ENCODE measurements around the gene TGM2.

The TGM2 gene

GRCh38 chr20:38092915-38093314 is 72.2 kb downstream of the TGM2 start:
- no peak for DNase-seq (ENCODE audit: low spot score)

GRCh38 chr20:38092260-38092857 is 72.7 kb downstream of the TGM2 start:
- no peak for DNase-seq (ENCODE audit: low spot score)

- DNase-seq (ENCODE audit: low spot score): no peak
Observed at GRCh38 chr20:38091441-38092216, 73.4 kb downstream of the TGM2 start.

GRCh38 chr20:38090061-38090460 is 75.0 kb downstream of the TGM2 start:
- DNase-seq (ENCODE audit: low spot score): no peak

- DNase-seq (ENCODE audit: low spot score): no peak
Observed at GRCh38 chr20:38089500-38089899, 75.6 kb downstream of the TGM2 start.

- DNase-seq (ENCODE audit: low spot score): no peak
Observed at GRCh38 chr20:38085026-38085425, 80.0 kb downstream of the TGM2 start.

- DNase-seq (ENCODE audit: low spot score): no peak
Observed at GRCh38 chr20:38084425-38084951, 80.6 kb downstream of the TGM2 start.

- DNase-seq (ENCODE audit: low spot score): no peak
Observed at GRCh38 chr20:38083338-38084048, 81.6 kb downstream of the TGM2 start.

- DNase-seq (ENCODE audit: low spot score): no peak
Observed at GRCh38 chr20:38082894-38083293, 82.2 kb downstream of the TGM2 start.

- no peak for DNase-seq (ENCODE audit: low spot score)
Observed at GRCh38 chr20:38081575-38081974, 83.5 kb downstream of the TGM2 start.

- DNase-seq (ENCODE audit: low spot score): no peak
Observed at GRCh38 chr20:38079353-38079752, 85.7 kb downstream of the TGM2 start.

GRCh38 chr20:38078084-38078483 is 87.0 kb downstream of the TGM2 start:
- no peak for DNase-seq (ENCODE audit: low spot score)

All from activated CD4-positive, alpha-beta T cell treated with anti-CD3 and anti-CD28 coated beads, Interleukin-2, Interleukin-4, amounts not matched to agents 100 ng/mL and 50 ng/mL, durations not matched to agents 16 hours and 8 hours (primary cell).